ENCODE results near the gene CCR4. TPM values are rescaled to one million over a fixed set of nuclear protein-coding genes. Genes with fewer than 3 reads are reported as not detected.
"Not testable (repeated sequence)": the region's sequence is repeated elsewhere in the genome, so short reads cannot be mapped to it uniquely, and the experiment has no call there.

CCR4 gene
- total RNA-seq: 237 and 241 TPM in 2 replicates

- peaks cover 46% of the 10 kb centered on the region for H3K36me3 Mint-ChIP-seq (ENCODE audit: low read depth)
- H3K9me3 Mint-ChIP-seq: no peaks in the 10 kb centered on the region
- peak within 1 kb of the TSS; percentile 94 for H3K4me3 Mint-ChIP-seq (ENCODE audit: low read depth)
- intact Hi-C loops (cut with micrococcal nuclease): loop anchor here (1.0 to 2.0 kb wide), 7 partner anchors 9 to 489 kb away; partner anchors contain the start of gene UBP1
- peaks cover 58% of the 10 kb centered on the region for H3K4me1 Mint-ChIP-seq (ENCODE audit: low read depth)
- peak; percentile 39 for DNase-seq (ENCODE audit: low spot score)
- no peaks in the 10 kb centered on the region for H3K27me3 Mint-ChIP-seq (ENCODE audit: low read depth)
- peak within 1 kb of the TSS; percentile 93 for H3K27ac Mint-ChIP-seq
Observed at GRCh38 chr3:32951410-32951811, at the start of gene CCR4. CCR4 (plus strand) TSS chr3:32951644; CDS start chr3:32953423, 1,779 bp downstream.

GRCh38 chr3:32902887-32903371 is 48.5 kb upstream of the CCR4 start:
- intact Hi-C loops (cut with micrococcal nuclease); H3K36me3 Mint-ChIP-seq (ENCODE audit: low read depth); H3K4me1 Mint-ChIP-seq (ENCODE audit: low read depth); H3K27ac Mint-ChIP-seq; H3K9me3 Mint-ChIP-seq: not testable (repeated sequence)
- DNase-seq (ENCODE audit: low spot score): peak; percentile 16
- peaks cover 33% of the 10 kb centered on the region for H3K27me3 Mint-ChIP-seq (ENCODE audit: low read depth)
- peak overlapping the region; percentile 51 for H3K4me3 Mint-ChIP-seq (ENCODE audit: low read depth)

- no peaks in the 10 kb centered on the region for H3K9me3 Mint-ChIP-seq
- H3K4me3 Mint-ChIP-seq (ENCODE audit: low read depth): no peak overlapping the region
- no peak for DNase-seq (ENCODE audit: low spot score)
- H3K27ac Mint-ChIP-seq: no peak overlapping the region
- H3K36me3 Mint-ChIP-seq (ENCODE audit: low read depth): no peaks in the 10 kb centered on the region
- intact Hi-C loops (cut with micrococcal nuclease): no loop called here
- H3K27me3 Mint-ChIP-seq (ENCODE audit: low read depth): peaks cover 25% of the 10 kb centered on the region
- H3K4me1 Mint-ChIP-seq (ENCODE audit: low read depth): peaks cover 4% of the 10 kb centered on the region
Observed at GRCh38 chr3:32903953-32904352, 47.5 kb upstream of the CCR4 start.

GRCh38 chr3:32909999-32910398 is 41.4 kb upstream of the CCR4 start:
- Mint-ChIP-seq H3K4me3 (ENCODE audit: low read depth) (no peak overlapping the region), H3K9me3 (no peaks in the 10 kb centered on the region), H3K27ac (no peak overlapping the region), H3K36me3 (ENCODE audit: low read depth) (no peaks in the 10 kb centered on the region), H3K27me3 (ENCODE audit: low read depth) (peaks cover 4% of the 10 kb centered on the region), H3K4me1 (ENCODE audit: low read depth) (no peaks in the 10 kb centered on the region)
- intact Hi-C loops (cut with micrococcal nuclease): no loop called here
- DNase-seq (ENCODE audit: low spot score): no peak

- H3K27me3 Mint-ChIP-seq (ENCODE audit: low read depth): peaks cover 4% of the 10 kb centered on the region
- intact Hi-C loops (cut with micrococcal nuclease): no loop called here
- H3K9me3 Mint-ChIP-seq: no peaks in the 10 kb centered on the region
- no peak overlapping the region for H3K27ac Mint-ChIP-seq
- no peaks in the 10 kb centered on the region for H3K4me1 Mint-ChIP-seq (ENCODE audit: low read depth)
- no peaks in the 10 kb centered on the region for H3K36me3 Mint-ChIP-seq (ENCODE audit: low read depth)
- DNase-seq (ENCODE audit: low spot score): no peak
- no peak overlapping the region for H3K4me3 Mint-ChIP-seq (ENCODE audit: low read depth)
Observed at GRCh38 chr3:32910954-32911353, 40.5 kb upstream of the CCR4 start.

- H3K27me3 Mint-ChIP-seq (ENCODE audit: low read depth): peaks cover 4% of the 10 kb centered on the region
- H3K27ac Mint-ChIP-seq: no peak overlapping the region
- H3K36me3 Mint-ChIP-seq (ENCODE audit: low read depth): peaks cover 4% of the 10 kb centered on the region
- H3K4me1 Mint-ChIP-seq (ENCODE audit: low read depth): no peaks in the 10 kb centered on the region
- intact Hi-C loops (cut with micrococcal nuclease): no loop called here
- DNase-seq (ENCODE audit: low spot score): no peak
- H3K9me3 Mint-ChIP-seq: peaks cover 6% of the 10 kb centered on the region
- no peak overlapping the region for H3K4me3 Mint-ChIP-seq (ENCODE audit: low read depth)
Observed at GRCh38 chr3:32912046-32912445, 39.4 kb upstream of the CCR4 start.

- Mint-ChIP-seq H3K36me3 (ENCODE audit: low read depth) (peaks cover 4% of the 10 kb centered on the region), H3K4me1 (ENCODE audit: low read depth) (no peaks in the 10 kb centered on the region), H3K4me3 (ENCODE audit: low read depth) (no peak overlapping the region), H3K27ac (no peak overlapping the region), H3K9me3 (peaks cover 10% of the 10 kb centered on the region), H3K27me3 (ENCODE audit: low read depth) (no peaks in the 10 kb centered on the region)
- intact Hi-C loops (cut with micrococcal nuclease): no loop called here
- no peak for DNase-seq (ENCODE audit: low spot score)
Observed at GRCh38 chr3:32913790-32914446, 37.5 kb upstream of the CCR4 start.

- Mint-ChIP-seq H3K36me3 (ENCODE audit: low read depth) (peaks cover 4% of the 10 kb centered on the region), H3K27ac (no peak overlapping the region), H3K27me3 (ENCODE audit: low read depth) (peaks cover 7% of the 10 kb centered on the region), H3K9me3 (peaks cover 10% of the 10 kb centered on the region), H3K4me1 (ENCODE audit: low read depth) (no peaks in the 10 kb centered on the region), H3K4me3 (ENCODE audit: low read depth) (no peak overlapping the region)
- DNase-seq (ENCODE audit: low spot score): no peak
- intact Hi-C loops (cut with micrococcal nuclease): no loop called here
Observed at GRCh38 chr3:32919920-32920319, 31.5 kb upstream of the CCR4 start.

GRCh38 chr3:32922078-32922477 is 29.4 kb upstream of the CCR4 start:
- Mint-ChIP-seq H3K27ac (no peak overlapping the region), H3K27me3 (ENCODE audit: low read depth) (peaks cover 14% of the 10 kb centered on the region)
- intact Hi-C loops (cut with micrococcal nuclease): no loop called here

GRCh38 chr3:32930161-32930560 is 21.3 kb upstream of the CCR4 start:
- Mint-ChIP-seq H3K27ac (no peak overlapping the region), H3K36me3 (ENCODE audit: low read depth) (no peaks in the 10 kb centered on the region), H3K9me3 (no peaks in the 10 kb centered on the region), H3K4me1 (ENCODE audit: low read depth) (no peaks in the 10 kb centered on the region), H3K4me3 (ENCODE audit: low read depth) (no peak overlapping the region), H3K27me3 (ENCODE audit: low read depth) (peaks cover 23% of the 10 kb centered on the region)
- DNase-seq (ENCODE audit: low spot score): no peak
- intact Hi-C loops (cut with micrococcal nuclease): no loop called here

More at GRCh38 chr3:32922078-32922477, 29.4 kb upstream of the CCR4 start:
- H3K4me3 Mint-ChIP-seq (ENCODE audit: low read depth): no peak overlapping the region
- peaks cover 3% of the 10 kb centered on the region for H3K9me3 Mint-ChIP-seq
- no peaks in the 10 kb centered on the region for H3K36me3 Mint-ChIP-seq (ENCODE audit: low read depth)
- no peak for DNase-seq (ENCODE audit: low spot score)
- no peaks in the 10 kb centered on the region for H3K4me1 Mint-ChIP-seq (ENCODE audit: low read depth)

- H3K4me1 Mint-ChIP-seq (ENCODE audit: low read depth); H3K9me3 Mint-ChIP-seq; H3K36me3 Mint-ChIP-seq (ENCODE audit: low read depth); intact Hi-C loops (cut with micrococcal nuclease); H3K27ac Mint-ChIP-seq; DNase-seq (ENCODE audit: low spot score); H3K4me3 Mint-ChIP-seq (ENCODE audit: low read depth): not testable (repeated sequence)
- H3K27me3 Mint-ChIP-seq (ENCODE audit: low read depth): peaks cover 26% of the 10 kb centered on the region
Observed at GRCh38 chr3:32931273-32931672, 20.2 kb upstream of the CCR4 start.

GRCh38 chr3:32934150-32934742 is 17.2 kb upstream of the CCR4 start:
- DNase-seq (ENCODE audit: low spot score): no peak
- Mint-ChIP-seq H3K27ac (no peak overlapping the region), H3K27me3 (ENCODE audit: low read depth) (peaks cover 13% of the 10 kb centered on the region), H3K9me3 (no peaks in the 10 kb centered on the region), H3K4me1 (ENCODE audit: low read depth) (no peaks in the 10 kb centered on the region), H3K4me3 (ENCODE audit: low read depth) (no peak overlapping the region), H3K36me3 (ENCODE audit: low read depth) (no peaks in the 10 kb centered on the region)
- intact Hi-C loops (cut with micrococcal nuclease): loop anchor here (2.0 kb wide), 1 partner anchor 201 kb away; no protein-coding TSS in a partner anchor

GRCh38 chr3:32937331-32937730 is 14.1 kb upstream of the CCR4 start:
- DNase-seq (ENCODE audit: low spot score): no peak
- intact Hi-C loops (cut with micrococcal nuclease): no loop called here
- Mint-ChIP-seq H3K4me1 (ENCODE audit: low read depth) (no peaks in the 10 kb centered on the region), H3K9me3 (no peaks in the 10 kb centered on the region), H3K36me3 (ENCODE audit: low read depth) (no peaks in the 10 kb centered on the region), H3K4me3 (ENCODE audit: low read depth) (no peak overlapping the region), H3K27ac (no peak overlapping the region), H3K27me3 (ENCODE audit: low read depth) (peaks cover 10% of the 10 kb centered on the region)
